Sigmoid colon (tissue), 4 donors: ENCODE data around the gene ANKH.
"Not testable (repeated sequence)": the region's sequence is repeated elsewhere in the genome, so short reads cannot be mapped to it uniquely, and the experiment has no call there.

Source experiments
- CTCF ChIP-seq, 4 experiments: fragments of 450-650 bp in 3 of 4; fragments of 200-600 bp in 1 of 4; IDR thresholded peaks; one replicate each; pipeline ENCODE4 v1.5.1; 2016 to 2019; ENCODE audit warnings: antibody characterized with exemption in 4 of 4, mild to moderate bottlenecking in 3 of 4, moderate library complexity in 2 of 4
- POLR2A ChIP-seq, 2 donors: fragments of 450-650 bp; IDR thresholded peaks; one replicate each; pipeline ENCODE4 v1.6.1; 2016; ENCODE audit warnings: antibody characterized with exemption in 2 of 2, mild to moderate bottlenecking in 2 of 2, moderate library complexity in 2 of 2
- POLR2AphosphoS5 ChIP-seq, 4 donors: sonication (generic); formaldehyde crosslinking; IDR thresholded peaks; one replicate each; pipeline ENCODE4 v1.6.1; 2017; ENCODE audit warnings: antibody characterized with exemption in 4 of 4

- not testable (repeated sequence) for TF ChIP-seq CTCF, POLR2AphosphoS5, POLR2A (IDR thresholded peaks at IDR 0.05)
Measured at GRCh38 chr5:14919106-14919505, 47.5 kb upstream of the ANKH start.
